Natural killer cell treated with Interleukin-12 subunit alpha and Interleukin-12 subunit beta and Interleukin-15 and Interleukin-18, amount 100 ng/mL, for 72 hours (primary cell): ENCODE data around the gene CLPTM1. TPM values are rescaled to one million over a fixed set of nuclear protein-coding genes. Genes with fewer than 3 reads are reported as not detected.
"Not testable (repeated sequence)": the region's sequence is repeated elsewhere in the genome, so short reads cannot be mapped to it uniquely, and the experiment has no call there.

Experiments
- ATAC-seq, 2 donors: fragments of 150-1000 bp; cut with Tn5 transposase in 1 of 2; sonication (Bioruptor Pico), chemical (Tn5 transposase) in 1 of 2; 2 replicates each; pipeline ENCODE4 v1.10.0; 2021
- DNase-seq: peaks from one replicate; pipeline ENCODE4 v3.0.0; 2022; ENCODE audit warnings: low spot score
- H3K27ac Mint-ChIP-seq, 2 donors: 1 replicate in 1 of 2; 2 replicates in 1 of 2; pipeline ENCODE4 v1.8.0; 2022; ENCODE audit warnings: mixed read lengths in 2 of 2, mild to moderate bottlenecking in 1 of 2, moderate library complexity in 1 of 2
- H3K27me3 Mint-ChIP-seq, 2 donors: 1 replicate in 1 of 2; 2 replicates in 1 of 2; pipeline ENCODE4 v1.8.0; 2022; ENCODE audit warnings: mixed read lengths in 2 of 2
- H3K36me3 Mint-ChIP-seq: one replicate; pipeline ENCODE4 v1.8.0; 2022; ENCODE audit warnings: mixed read lengths
- H3K4me1 Mint-ChIP-seq, 2 donors: 1 replicate in 1 of 2; 2 replicates in 1 of 2; pipeline ENCODE4 v1.8.0; 2022; ENCODE audit warnings: low read depth in 2 of 2, mixed read lengths in 2 of 2, mild to moderate bottlenecking in 1 of 2
- H3K4me3 Mint-ChIP-seq: one replicate; pipeline ENCODE4 v1.8.0; 2022; ENCODE audit warnings: mixed read lengths
- H3K9me3 Mint-ChIP-seq: 2 replicates; pipeline ENCODE4 v1.8.0; 2022; ENCODE audit warnings: mixed read lengths
- total RNA-seq, 2 donors: library from RNA; stranded (reverse); gene quantifications; one replicate each; pipeline ENCODE4 v1.2.3, GENCODE V29; 2022

The CLPTM1 gene
- total RNA-seq, 2 donors from 2014 or later: 90.9 to 116 TPM

- no peak for ATAC-seq
- Mint-ChIP-seq H3K9me3 (no peaks in the 10 kb centered on the region), H3K27ac (no peak overlapping the region), H3K4me3 (no peak overlapping the region), H3K36me3 (no peaks in the 10 kb centered on the region), H3K4me1 (peaks cover 5 to 10% of the 10 kb centered on the region in 2 donors), H3K27me3 (peaks cover 17 to 21% of the 10 kb centered on the region in 2 donors)
- DNase-seq: no peak
Measured at GRCh38 chr19:44925114-44925891, 29.9 kb upstream of the CLPTM1 start.

DNA sequence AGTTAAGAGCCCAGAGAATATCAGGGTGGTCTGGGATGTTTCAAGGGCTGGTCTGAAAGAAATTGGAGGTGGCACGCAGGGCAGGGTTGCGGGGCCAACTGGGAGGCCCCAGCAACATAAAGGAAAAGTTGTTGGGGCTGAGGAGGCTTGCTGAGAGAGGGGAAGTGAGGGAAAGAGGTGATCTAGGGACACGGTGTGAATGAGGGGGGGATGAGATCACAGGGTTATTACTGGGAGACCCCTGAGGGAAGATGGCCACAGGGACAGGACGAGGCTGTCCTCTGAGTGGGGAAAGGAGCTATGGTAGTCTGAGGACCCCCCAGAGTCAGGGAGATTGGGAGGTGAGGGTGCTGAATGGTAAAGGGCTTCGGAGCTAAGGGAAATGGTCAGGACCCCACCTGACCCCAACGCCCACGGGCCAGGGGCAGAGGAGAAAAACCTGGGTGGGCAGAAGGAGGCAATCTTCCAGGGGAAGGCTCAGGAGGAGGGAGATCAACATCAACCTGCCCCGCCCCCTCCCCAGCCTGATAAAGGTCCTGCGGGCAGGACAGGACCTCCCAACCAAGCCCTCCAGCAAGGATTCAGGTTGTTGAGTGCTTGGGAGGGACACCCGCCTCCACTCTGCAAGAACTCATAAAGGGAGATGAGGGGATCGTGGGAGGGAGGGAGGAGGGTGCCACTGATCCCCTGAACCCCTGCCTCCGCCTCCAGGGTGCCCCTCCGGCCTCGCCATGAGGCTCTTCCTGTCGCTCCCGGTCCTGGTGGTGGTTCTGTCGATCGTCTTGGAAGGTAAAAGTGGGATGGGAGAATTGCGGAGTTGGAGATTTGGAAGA is 28.7 kb upstream of the CLPTM1 start:
- Mint-ChIP-seq H3K4me3 (peak overlapping the region; percentile 28), H3K27me3 (peaks cover 17 to 21% of the 10 kb centered on the region in 2 donors)
- not testable (repeated sequence) for H3K9me3 Mint-ChIP-seq, DNase-seq, H3K4me1 Mint-ChIP-seq, H3K27ac Mint-ChIP-seq, ATAC-seq, H3K36me3 Mint-ChIP-seq

- H3K27ac Mint-ChIP-seq: no peak overlapping the region
- ATAC-seq (no peak), DNase-seq (no peak)
- H3K9me3 Mint-ChIP-seq: no peaks in the 10 kb centered on the region
- peaks cover 17 to 21% of the 10 kb centered on the region in 2 donors for H3K27me3 Mint-ChIP-seq
- no peaks in the 10 kb centered on the region for H3K36me3 Mint-ChIP-seq
- H3K4me1 Mint-ChIP-seq: peaks cover 5 to 10% of the 10 kb centered on the region in 2 donors
- no peak overlapping the region for H3K4me3 Mint-ChIP-seq
Measured at GRCh38 chr19:44927746-44928145, 27.4 kb upstream of the CLPTM1 start.

GRCh38 chr19:44930088-44930487 is 25.1 kb upstream of the CLPTM1 start:
- H3K27ac Mint-ChIP-seq: no peak overlapping the region
- H3K4me1 Mint-ChIP-seq: peaks cover 5 to 9% of the 10 kb centered on the region in 2 donors
- DNase-seq (no peak), ATAC-seq (no peak)
- no peak overlapping the region for H3K4me3 Mint-ChIP-seq
- H3K9me3 Mint-ChIP-seq: no peaks in the 10 kb centered on the region
- H3K36me3 Mint-ChIP-seq: no peaks in the 10 kb centered on the region
- H3K27me3 Mint-ChIP-seq: peaks cover 17 to 21% of the 10 kb centered on the region in 2 donors

- Mint-ChIP-seq H3K9me3 (no peaks in the 10 kb centered on the region), H3K4me3 (no peak overlapping the region), H3K4me1 (peaks cover under 1 to 3% of the 10 kb centered on the region in 2 donors), H3K27ac (no peak overlapping the region), H3K27me3 (peaks cover 9 to 10% of the 10 kb centered on the region in 2 donors), H3K36me3 (no peaks in the 10 kb centered on the region)
- ATAC-seq (no peak), DNase-seq (no peak)
Measured at GRCh38 chr19:44931541-44931940, 23.6 kb upstream of the CLPTM1 start.

DNA sequence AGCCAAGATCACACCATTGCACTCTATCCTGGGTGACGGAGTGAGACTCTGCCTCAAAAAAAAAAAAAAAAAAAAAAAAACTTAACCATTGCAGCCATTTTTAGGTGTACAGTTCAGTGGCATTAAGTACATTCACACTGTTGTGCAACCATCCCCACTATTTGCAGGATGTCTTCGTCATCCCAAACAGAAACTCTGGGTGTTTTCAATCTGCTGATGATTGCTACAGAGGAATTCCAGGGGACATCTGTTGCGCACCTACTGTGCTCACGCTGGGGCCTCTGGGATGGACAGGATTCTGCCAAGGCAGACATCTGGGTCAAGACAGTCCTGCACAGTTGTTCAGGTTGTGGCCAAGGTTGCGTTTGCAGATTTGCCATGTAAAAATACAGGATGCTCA is 15.5 kb upstream of the CLPTM1 start:
- no peaks in the 10 kb centered on the region for H3K27me3 Mint-ChIP-seq
- no peaks in the 10 kb centered on the region for H3K36me3 Mint-ChIP-seq
- no peak overlapping the region for H3K4me3 Mint-ChIP-seq
- H3K27ac Mint-ChIP-seq: no peak overlapping the region
- ATAC-seq (no peak), DNase-seq (no peak)
- H3K9me3 Mint-ChIP-seq: no peaks in the 10 kb centered on the region
- H3K4me1 Mint-ChIP-seq: peaks cover 2 to 5% of the 10 kb centered on the region in 2 donors

DNA sequence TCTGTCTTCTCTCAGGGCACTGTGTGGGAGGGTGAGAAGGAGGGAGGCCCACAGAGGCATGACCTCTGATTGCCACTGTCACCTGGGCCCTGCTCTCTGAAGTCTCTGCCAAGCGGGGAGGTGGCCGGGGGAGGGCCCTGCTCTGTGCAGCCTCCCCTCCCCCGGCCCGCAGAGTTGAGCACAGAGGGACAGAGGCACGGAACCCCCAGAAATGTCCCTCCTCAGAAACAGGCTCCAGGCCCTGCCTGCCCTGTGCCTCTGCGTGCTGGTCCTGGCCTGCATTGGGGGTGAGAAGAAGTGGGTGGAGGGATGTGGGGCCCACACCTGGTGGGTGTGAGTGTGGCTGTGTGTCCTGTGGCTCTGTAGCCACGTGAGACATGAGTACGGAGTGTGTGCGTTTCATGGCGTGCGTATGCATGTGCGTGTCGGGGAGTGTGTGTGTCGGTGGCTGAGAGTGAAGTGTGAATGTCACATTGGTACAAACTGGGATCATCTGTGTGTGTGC is 13.1 kb upstream of the CLPTM1 start, which contains the start of gene APOC4:
APOC4 (plus strand) TSS at position 171 of the 505 bp plus-strand sequence; CDS start at position 212, 41 bp downstream.
- Mint-ChIP-seq H3K9me3 (no peaks in the 10 kb centered on the region), H3K27ac (no peak within 1 kb of the TSS), H3K4me3 (no peak within 1 kb of the TSS), H3K36me3 (no peaks in the 10 kb centered on the region), H3K4me1 (peaks cover 5 to 6% of the 10 kb centered on the region in 2 donors), H3K27me3 (no peaks in the 10 kb centered on the region)
- ATAC-seq: no peak
- DNase-seq: no peak

GRCh38 chr19:44943801-44944249 is 11.4 kb upstream of the CLPTM1 start:
- Mint-ChIP-seq H3K27me3 (no peaks in the 10 kb centered on the region), H3K27ac (peak overlapping the region in 1 of 2 donors; percentile 33), H3K9me3 (no peaks in the 10 kb centered on the region), H3K36me3 (no peaks in the 10 kb centered on the region), H3K4me3 (no peak overlapping the region), H3K4me1 (peaks cover 5 to 7% of the 10 kb centered on the region in 2 donors)
- DNase-seq (no peak), ATAC-seq (no peak)

GRCh38 chr19:44947041-44947581 is 8.1 kb upstream of the CLPTM1 start:
- Mint-ChIP-seq H3K27ac (no peak overlapping the region), H3K27me3 (no peaks in the 10 kb centered on the region), H3K9me3 (no peaks in the 10 kb centered on the region), H3K36me3 (no peaks in the 10 kb centered on the region), H3K4me3 (no peak overlapping the region), H3K4me1 (peaks cover 4 to 10% of the 10 kb centered on the region in 2 donors)
- ATAC-seq: no peak
- no peak for DNase-seq

GRCh38 chr19:44948237-44948636 is 6.9 kb upstream of the CLPTM1 start:
- no peak overlapping the region for H3K4me3 Mint-ChIP-seq
- ATAC-seq (no peak), DNase-seq (no peak)
- no peaks in the 10 kb centered on the region for H3K27me3 Mint-ChIP-seq
- H3K27ac Mint-ChIP-seq: no peak overlapping the region
- no peaks in the 10 kb centered on the region for H3K36me3 Mint-ChIP-seq
- H3K9me3 Mint-ChIP-seq: no peaks in the 10 kb centered on the region
- H3K4me1 Mint-ChIP-seq: peaks cover 0 to 10% of the 10 kb centered on the region in 2 donors

GRCh38 chr19:44948763-44949374 is 6.3 kb upstream of the CLPTM1 start:
- H3K4me3 Mint-ChIP-seq: no peak overlapping the region
- H3K9me3 Mint-ChIP-seq: no peaks in the 10 kb centered on the region
- no peak overlapping the region for H3K27ac Mint-ChIP-seq
- no peaks in the 10 kb centered on the region for H3K36me3 Mint-ChIP-seq
- peaks cover 4 to 13% of the 10 kb centered on the region in 2 donors for H3K4me1 Mint-ChIP-seq
- H3K27me3 Mint-ChIP-seq: no peaks in the 10 kb centered on the region
- DNase-seq (no peak), ATAC-seq (no peak)

GRCh38 chr19:44949550-44949949 is 5.6 kb upstream of the CLPTM1 start:
- DNase-seq: no peak
- peaks cover 9 to 14% of the 10 kb centered on the region in 2 donors for H3K4me1 Mint-ChIP-seq
- H3K9me3 Mint-ChIP-seq: no peaks in the 10 kb centered on the region
- no peak overlapping the region for H3K27ac Mint-ChIP-seq
- no peaks in the 10 kb centered on the region for H3K27me3 Mint-ChIP-seq
- no peaks in the 10 kb centered on the region for H3K36me3 Mint-ChIP-seq
- H3K4me3 Mint-ChIP-seq: no peak overlapping the region
- no peak for ATAC-seq
